ENCODE measurements around the gene KCNJ6.

Gene KCNJ6

GRCh38 chr21:37783016-37783415 is 133.2 kb downstream of the KCNJ6 start:
- H3K36me3 ChIP-seq (ENCODE audit: control insufficient read depth, insufficient read depth, low read length) = no peaks in the 10 kb centered on the region
- H3K9me3 ChIP-seq (ENCODE audit: control insufficient read depth, insufficient read depth, low read length) = no peaks in the 10 kb centered on the region
- DNase-seq (ENCODE audit: low read depth, low spot score) = no peak
- H3K27ac ChIP-seq (ENCODE audit: low read length) = no peak overlapping the region
- H3K27me3 ChIP-seq (ENCODE audit: control insufficient read depth, insufficient read depth, low read length) = no peaks in the 10 kb centered on the region
- H3K4me3 ChIP-seq (ENCODE audit: low read length) = no peak overlapping the region
- no CpG with 5 or more reads among the region's 6 CpGs for WGBS (ENCODE audit: insufficient coverage, insufficient read length)
- no peaks in the 10 kb centered on the region for H3K4me1 ChIP-seq (ENCODE audit: control insufficient read depth, insufficient read depth, low read length)

GRCh38 chr21:37780991-37781983 is 135.0 kb downstream of the KCNJ6 start:
- H3K27ac ChIP-seq (ENCODE audit: low read length) = no peak overlapping the region
- WGBS (ENCODE audit: insufficient coverage, insufficient read length) = no CpG with 5 or more reads among the region's 15 CpGs
- H3K4me3 ChIP-seq (ENCODE audit: low read length) = no peak overlapping the region
- no peak for DNase-seq (ENCODE audit: low read depth, low spot score)
- H3K9me3 ChIP-seq (ENCODE audit: control insufficient read depth, insufficient read depth, low read length) = no peaks in the 10 kb centered on the region
- H3K27me3 ChIP-seq (ENCODE audit: control insufficient read depth, insufficient read depth, low read length) = no peaks in the 10 kb centered on the region
- no peaks in the 10 kb centered on the region for H3K4me1 ChIP-seq (ENCODE audit: control insufficient read depth, insufficient read depth, low read length)
- no peaks in the 10 kb centered on the region for H3K36me3 ChIP-seq (ENCODE audit: control insufficient read depth, insufficient read depth, low read length)

DNA sequence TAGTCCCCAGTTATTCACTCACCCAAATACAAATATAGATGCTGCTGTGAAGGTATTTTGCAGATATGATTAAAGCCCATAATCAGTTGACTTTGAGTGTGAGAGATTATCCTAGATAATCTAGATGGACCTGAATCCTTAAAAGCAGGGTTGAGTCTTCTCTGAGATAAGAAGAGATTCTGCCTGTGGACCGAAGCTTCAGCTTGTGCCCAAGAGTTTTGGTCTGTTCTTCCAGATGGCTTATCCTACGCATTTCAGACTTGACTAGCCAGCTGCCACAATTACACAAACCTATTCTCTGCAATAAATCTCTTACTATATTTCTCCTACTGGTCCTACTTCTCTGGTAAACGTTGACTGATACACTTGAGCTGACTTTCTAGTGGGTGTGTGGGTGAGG is 145.1 kb downstream of the KCNJ6 start:
- Histone ChIP-seq H3K4me1 (ENCODE audit: control insufficient read depth, insufficient read depth, low read length) (no peaks in the 10 kb centered on the region), H3K27me3 (ENCODE audit: control insufficient read depth, insufficient read depth, low read length) (no peaks in the 10 kb centered on the region), H3K27ac (ENCODE audit: low read length) (no peak overlapping the region), H3K9me3 (ENCODE audit: control insufficient read depth, insufficient read depth, low read length) (no peaks in the 10 kb centered on the region; the same call in 1 of the 2 replicates), H3K4me3 (ENCODE audit: low read length) (no peak overlapping the region), H3K36me3 (ENCODE audit: control insufficient read depth, insufficient read depth, low read length) (no peaks in the 10 kb centered on the region)
- no CpG with 5 or more reads among the region's 3 CpGs for WGBS (ENCODE audit: insufficient coverage, insufficient read length)
- no peak for DNase-seq (ENCODE audit: low read depth, low spot score)

GRCh38 chr21:37770461-37770860 is 145.8 kb downstream of the KCNJ6 start:
- no peaks in the 10 kb centered on the region for H3K4me1 ChIP-seq (ENCODE audit: control insufficient read depth, insufficient read depth, low read length)
- H3K27me3 ChIP-seq (ENCODE audit: control insufficient read depth, insufficient read depth, low read length) = no peaks in the 10 kb centered on the region
- no peaks in the 10 kb centered on the region; the same call in 1 of the 2 replicates for H3K9me3 ChIP-seq (ENCODE audit: control insufficient read depth, insufficient read depth, low read length)
- no CpG with 5 or more reads among the region's 2 CpGs for WGBS (ENCODE audit: insufficient coverage, insufficient read length)
- no peak overlapping the region for H3K27ac ChIP-seq (ENCODE audit: low read length)
- DNase-seq (ENCODE audit: low read depth, low spot score) = no peak
- H3K36me3 ChIP-seq (ENCODE audit: control insufficient read depth, insufficient read depth, low read length) = no peaks in the 10 kb centered on the region
- H3K4me3 ChIP-seq (ENCODE audit: low read length) = no peak overlapping the region

GRCh38 chr21:37769656-37770055 is 146.6 kb downstream of the KCNJ6 start:
- no CpG with 5 or more reads among the region's 1 CpG for WGBS (ENCODE audit: insufficient coverage, insufficient read length)

DNA sequence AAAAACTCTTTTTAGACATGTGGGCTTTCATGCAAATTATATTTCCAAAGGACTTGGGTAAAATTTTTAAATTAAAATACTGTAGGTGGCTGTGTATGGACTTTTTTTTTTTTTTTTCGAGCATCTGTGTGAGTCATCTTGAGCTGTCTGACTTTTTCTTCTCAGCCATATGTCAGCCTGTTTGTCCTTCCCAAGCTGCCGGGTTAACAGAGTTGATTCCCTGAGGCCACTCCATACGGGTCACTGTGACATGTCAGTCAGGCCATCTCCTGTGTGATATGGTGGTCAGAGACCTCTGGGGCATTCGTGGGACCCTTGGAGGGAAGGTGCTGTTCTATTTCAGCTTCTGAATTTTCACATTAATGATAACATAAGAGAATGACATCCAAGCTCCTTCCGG is 148.3 kb downstream of the KCNJ6 start:
- Histone ChIP-seq H3K4me3 (ENCODE audit: low read length) (no peak overlapping the region), H3K4me1 (ENCODE audit: control insufficient read depth, insufficient read depth, low read length) (no peaks in the 10 kb centered on the region), H3K27ac (ENCODE audit: low read length) (no peak overlapping the region), H3K27me3 (ENCODE audit: control insufficient read depth, insufficient read depth, low read length) (no peaks in the 10 kb centered on the region), H3K9me3 (ENCODE audit: control insufficient read depth, insufficient read depth, low read length) (no peaks in the 10 kb centered on the region; the same call in 1 of the 2 replicates), H3K36me3 (ENCODE audit: control insufficient read depth, insufficient read depth, low read length) (no peaks in the 10 kb centered on the region)
- no CpG with 5 or more reads among the region's 5 CpGs for WGBS (ENCODE audit: insufficient coverage, insufficient read length)
- DNase-seq (ENCODE audit: low read depth, low spot score) = no peak

More at GRCh38 chr21:37769656-37770055, 146.6 kb downstream of the KCNJ6 start:
- Histone ChIP-seq H3K9me3 (ENCODE audit: control insufficient read depth, insufficient read depth, low read length) (no peaks in the 10 kb centered on the region; the same call in 1 of the 2 replicates), H3K27me3 (ENCODE audit: control insufficient read depth, insufficient read depth, low read length) (no peaks in the 10 kb centered on the region), H3K4me1 (ENCODE audit: control insufficient read depth, insufficient read depth, low read length) (no peaks in the 10 kb centered on the region), H3K4me3 (ENCODE audit: low read length) (no peak overlapping the region), H3K36me3 (ENCODE audit: control insufficient read depth, insufficient read depth, low read length) (no peaks in the 10 kb centered on the region), H3K27ac (ENCODE audit: low read length) (no peak overlapping the region)
- no peak for DNase-seq (ENCODE audit: low read depth, low spot score)

DNA sequence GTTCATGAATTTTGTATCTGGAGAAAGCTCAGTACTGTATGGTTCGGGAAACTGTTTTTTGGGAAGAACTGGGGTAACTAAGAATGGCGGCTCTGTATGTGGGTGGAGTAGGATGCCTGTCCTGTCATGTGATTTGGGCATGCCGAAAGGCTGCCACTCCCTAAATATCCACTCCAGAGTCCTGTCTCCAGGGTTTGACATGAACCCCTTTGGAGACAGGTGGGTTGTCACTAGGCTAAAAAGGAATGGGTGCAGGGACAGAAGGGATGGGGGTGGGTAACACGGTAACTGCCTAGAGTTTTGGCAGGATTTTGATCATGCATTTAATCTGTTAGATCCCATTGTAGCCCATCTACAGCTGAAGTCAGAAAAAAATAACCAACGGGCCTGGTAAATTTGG is 150.1 kb downstream of the KCNJ6 start:
- H3K9me3 ChIP-seq (ENCODE audit: control insufficient read depth, insufficient read depth, low read length) = no peaks in the 10 kb centered on the region; the same call in 1 of the 2 replicates
- no peak overlapping the region for H3K4me3 ChIP-seq (ENCODE audit: low read length)
- H3K27me3 ChIP-seq (ENCODE audit: control insufficient read depth, insufficient read depth, low read length) = no peaks in the 10 kb centered on the region
- no CpG with 5 or more reads among the region's 5 CpGs for WGBS (ENCODE audit: insufficient coverage, insufficient read length)
- no peaks in the 10 kb centered on the region for H3K36me3 ChIP-seq (ENCODE audit: control insufficient read depth, insufficient read depth, low read length)
- H3K27ac ChIP-seq (ENCODE audit: low read length) = no peak overlapping the region
- DNase-seq (ENCODE audit: low read depth, low spot score) = no peak
- H3K4me1 ChIP-seq (ENCODE audit: control insufficient read depth, insufficient read depth, low read length) = no peaks in the 10 kb centered on the region; the same call in 1 of the 2 replicates

DNA sequence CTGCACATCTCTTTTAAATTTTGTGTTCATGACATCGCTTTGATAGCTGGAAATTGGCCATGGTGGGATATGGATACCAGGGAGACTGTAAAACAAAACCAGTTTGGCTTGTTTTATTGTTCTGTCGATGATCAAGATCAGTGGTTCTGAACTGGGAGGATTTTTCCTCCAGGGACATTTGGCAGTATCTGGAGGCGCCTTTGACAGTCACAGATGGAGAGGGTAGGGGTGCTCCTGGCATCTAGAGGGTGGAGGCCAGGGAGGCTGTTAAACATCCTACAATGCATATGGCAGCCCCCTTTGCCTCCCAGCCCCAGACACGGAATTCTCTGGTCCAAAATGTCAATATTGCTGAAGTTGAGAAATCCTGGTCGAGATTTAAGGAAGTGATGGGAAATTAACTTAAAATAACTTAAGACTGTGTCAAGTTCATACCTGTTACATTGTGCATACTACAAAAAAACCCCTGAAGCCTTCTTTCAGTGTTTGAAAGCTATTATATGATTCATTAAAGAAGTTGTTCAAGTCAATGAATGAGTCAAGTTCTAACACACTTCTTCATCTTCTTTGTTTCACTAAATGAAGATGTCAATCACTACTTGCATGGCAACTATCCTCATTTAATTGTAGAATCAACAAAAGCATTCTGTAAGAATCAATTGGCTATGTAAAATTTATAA is 150.9 kb downstream of the KCNJ6 start:
- Histone ChIP-seq H3K4me1 (ENCODE audit: control insufficient read depth, insufficient read depth, low read length) (no peaks in the 10 kb centered on the region; the same call in 1 of the 2 replicates), H3K9me3 (ENCODE audit: control insufficient read depth, insufficient read depth, low read length) (no peaks in the 10 kb centered on the region; the same call in 1 of the 2 replicates), H3K4me3 (ENCODE audit: low read length) (no peak overlapping the region), H3K27me3 (ENCODE audit: control insufficient read depth, insufficient read depth, low read length) (no peaks in the 10 kb centered on the region), H3K36me3 (ENCODE audit: control insufficient read depth, insufficient read depth, low read length) (no peaks in the 10 kb centered on the region), H3K27ac (ENCODE audit: low read length) (no peak overlapping the region)
- DNase-seq (ENCODE audit: low read depth, low spot score) = no peak
- WGBS (ENCODE audit: insufficient coverage, insufficient read length) = no CpG with 5 or more reads among the region's 5 CpGs

DNA sequence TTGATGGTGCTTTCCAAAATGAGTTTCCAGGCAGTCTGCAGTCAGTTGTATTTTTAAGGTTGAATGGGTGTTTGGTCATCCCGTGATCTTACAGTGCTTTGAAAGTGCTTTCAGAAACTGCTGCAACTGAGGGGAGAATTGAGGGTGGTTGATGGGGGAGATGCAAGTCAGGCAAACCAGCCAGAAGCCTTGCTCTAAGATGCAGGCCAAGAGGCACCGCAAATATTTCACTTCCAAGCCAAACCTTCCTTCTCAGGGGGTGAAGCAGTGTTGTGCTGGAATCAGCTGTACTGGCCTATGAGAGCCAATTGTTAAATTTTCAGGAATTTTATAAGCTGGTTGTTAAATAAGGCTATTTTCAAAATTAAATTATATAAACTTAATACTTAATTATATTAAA is 151.6 kb downstream of the KCNJ6 start:
- DNase-seq (ENCODE audit: low read depth, low spot score) = no peak
- WGBS (ENCODE audit: insufficient coverage, insufficient read length) = no CpG with 5 or more reads among the region's 2 CpGs
- H3K4me1 ChIP-seq (ENCODE audit: control insufficient read depth, insufficient read depth, low read length) = no peaks in the 10 kb centered on the region; the same call in 1 of the 2 replicates
- H3K27ac ChIP-seq (ENCODE audit: low read length) = no peak overlapping the region
- H3K27me3 ChIP-seq (ENCODE audit: control insufficient read depth, insufficient read depth, low read length) = no peaks in the 10 kb centered on the region
- H3K36me3 ChIP-seq (ENCODE audit: control insufficient read depth, insufficient read depth, low read length) = no peaks in the 10 kb centered on the region
- no peaks in the 10 kb centered on the region; the same call in 1 of the 2 replicates for H3K9me3 ChIP-seq (ENCODE audit: control insufficient read depth, insufficient read depth, low read length)
- H3K4me3 ChIP-seq (ENCODE audit: low read length) = no peak overlapping the region

GRCh38 chr21:37763298-37763697 is 153.0 kb downstream of the KCNJ6 start:
- no peak overlapping the region for H3K27ac ChIP-seq (ENCODE audit: low read length)
- H3K4me3 ChIP-seq (ENCODE audit: low read length) = no peak overlapping the region
- H3K4me1 ChIP-seq (ENCODE audit: control insufficient read depth, insufficient read depth, low read length) = no peaks in the 10 kb centered on the region; the same call in 1 of the 2 replicates
- no CpG with 5 or more reads among the region's 5 CpGs for WGBS (ENCODE audit: insufficient coverage, insufficient read length)
- no peaks in the 10 kb centered on the region; the same call in 1 of the 2 replicates for H3K9me3 ChIP-seq (ENCODE audit: control insufficient read depth, insufficient read depth, low read length)
- DNase-seq (ENCODE audit: low read depth, low spot score) = no peak
- H3K27me3 ChIP-seq (ENCODE audit: control insufficient read depth, insufficient read depth, low read length) = no peaks in the 10 kb centered on the region
- H3K36me3 ChIP-seq (ENCODE audit: control insufficient read depth, insufficient read depth, low read length) = no peaks in the 10 kb centered on the region
